Fibroblast of pulmonary artery (primary cell): ENCODE data around the gene CAMK4.
A peak's percentile ranks its signal among the peaks of the same experiment; 100 is the strongest.

Experiments used
- DNase-seq: peaks from one replicate; pipeline ENCODE4 v3.0.0-alpha.2; 2010; ENCODE audit warnings: low read depth
- H3K4me3 ChIP-seq: replicated peaks from 2 replicates; pipeline ENCODE4 v1.5.1; 2011; ENCODE audit warnings: low read depth, mild to moderate bottlenecking, control low read depth, low read length, moderate library complexity
- CTCF ChIP-seq: IDR thresholded peaks from 2 replicates; pipeline ENCODE4 v1.5.1; 2011; ENCODE audit warnings: mild to moderate bottlenecking, control low read depth, low read length, inconsistent platforms; ENCODE audit errors: missing control alignments

The CAMK4 gene

GRCh38 chr5:111453747-111454146 is 229.6 kb downstream of the CAMK4 start:
- DNase-seq: peak; percentile 15
- no peak overlapping the region for H3K4me3 ChIP-seq

DNA sequence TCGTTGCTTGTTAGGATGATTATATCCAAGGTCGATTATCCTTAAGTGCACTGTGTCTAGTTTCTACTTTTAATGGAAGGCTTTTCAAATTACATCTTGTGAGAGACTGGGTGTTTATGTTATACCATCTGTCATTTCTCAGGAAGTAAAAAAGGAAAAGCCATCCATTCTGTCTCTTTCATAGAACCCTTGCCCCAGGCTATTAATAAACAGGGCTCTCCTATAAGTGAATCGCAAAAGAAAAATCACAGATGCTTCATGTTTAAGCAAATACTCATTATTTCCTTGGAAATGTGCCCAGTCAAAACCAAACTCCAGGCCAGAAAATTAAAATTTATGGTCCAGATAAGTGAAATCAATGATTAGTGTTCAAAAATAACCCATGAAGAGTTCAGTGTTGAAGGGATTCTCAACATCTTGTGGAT is 230.0 kb downstream of the CAMK4 start:
- TF ChIP-seq CTCF: no peak
- DNase-seq: no peak
- H3K4me3 ChIP-seq: no peak overlapping the region

More at GRCh38 chr5:111453747-111454146, 229.6 kb downstream of the CAMK4 start:
- no peak for TF ChIP-seq CTCF

DNA sequence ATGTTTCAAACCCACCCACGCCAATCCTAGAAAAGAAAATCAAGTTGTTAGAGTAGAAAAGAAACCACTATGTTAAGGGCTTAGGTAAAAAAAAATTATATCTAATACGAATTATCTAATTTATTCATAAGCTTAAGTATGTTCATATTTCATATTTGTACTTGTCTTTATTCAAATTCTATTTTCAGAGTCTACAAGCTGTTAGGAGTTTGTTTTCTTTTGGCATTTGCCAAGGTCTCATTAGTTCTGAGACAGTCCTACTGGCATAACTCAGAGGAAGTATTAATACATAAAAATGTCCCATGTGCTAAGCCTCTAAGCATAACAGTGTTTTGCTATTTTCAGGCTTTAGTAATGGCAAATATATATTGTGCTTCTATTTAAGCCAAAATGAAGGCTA is 230.6 kb downstream of the CAMK4 start:
- no peak overlapping the region for H3K4me3 ChIP-seq
- TF ChIP-seq CTCF: no peak
- no peak for DNase-seq

- peak; percentile 87 for TF ChIP-seq CTCF
- no peak overlapping the region for H3K4me3 ChIP-seq
- DNase-seq: peak; percentile 65
Measured at GRCh38 chr5:111461255-111461671, 237.1 kb downstream of the CAMK4 start.

DNA sequence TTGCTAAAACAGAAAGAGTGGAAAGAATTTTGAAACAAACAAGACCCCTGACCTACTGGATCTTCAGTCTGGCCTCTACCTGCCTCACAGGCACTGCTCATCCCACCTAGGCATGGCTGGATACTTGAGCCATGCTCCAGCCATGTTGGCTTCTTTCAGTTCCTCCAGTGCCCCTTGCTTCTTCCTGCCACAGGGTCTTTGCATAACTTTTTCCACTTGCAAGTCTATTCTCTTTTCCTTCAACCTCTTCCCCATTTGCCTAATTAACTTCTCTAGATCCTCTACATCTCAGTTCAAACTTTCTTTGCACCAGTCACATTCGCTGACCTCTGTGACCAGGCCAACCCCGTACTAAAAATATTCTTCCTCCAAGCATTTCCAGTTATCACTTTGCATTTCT is 237.8 kb downstream of the CAMK4 start:
- no peak for DNase-seq
- no peak overlapping the region for H3K4me3 ChIP-seq
- TF ChIP-seq CTCF: no peak

GRCh38 chr5:111463311-111463710 is 239.1 kb downstream of the CAMK4 start:
- no peak for TF ChIP-seq CTCF
- no peak for DNase-seq

DNA sequence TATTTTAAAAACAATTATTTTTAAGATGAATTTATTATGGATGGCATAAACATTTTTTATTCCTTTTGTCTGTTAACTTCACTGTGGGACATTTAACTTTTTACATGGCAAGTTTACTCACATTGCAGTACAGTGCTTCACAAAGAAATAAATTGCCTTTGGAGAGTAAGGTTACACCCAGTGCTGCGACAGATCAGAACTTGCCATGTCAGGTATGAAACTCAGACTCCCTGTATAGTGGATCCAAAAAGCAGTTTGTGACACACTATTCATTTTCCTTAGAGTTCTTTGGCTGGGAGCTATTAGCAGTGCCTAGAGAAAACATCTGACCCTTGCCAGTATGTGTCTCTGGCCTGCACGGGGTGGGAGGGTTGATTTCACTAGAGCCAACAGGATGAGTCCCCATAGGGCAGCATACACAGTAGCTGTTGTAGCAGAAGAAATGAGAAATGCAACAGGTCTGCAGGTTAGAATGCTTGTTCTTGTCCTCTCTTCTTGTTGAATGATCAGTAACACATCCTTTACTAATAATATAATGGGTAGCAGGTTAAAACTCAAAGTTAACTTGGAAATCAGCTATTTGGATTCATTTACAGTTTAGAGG is 245.2 kb downstream of the CAMK4 start:
- H3K4me3 ChIP-seq: no peak overlapping the region
- DNase-seq: no peak
- no peak for TF ChIP-seq CTCF

More at GRCh38 chr5:111463311-111463710, 239.1 kb downstream of the CAMK4 start:
- H3K4me3 ChIP-seq: no peak overlapping the region
